Measurements from ENCODE around the gene MTARC2.

Gene MTARC2

DNA sequence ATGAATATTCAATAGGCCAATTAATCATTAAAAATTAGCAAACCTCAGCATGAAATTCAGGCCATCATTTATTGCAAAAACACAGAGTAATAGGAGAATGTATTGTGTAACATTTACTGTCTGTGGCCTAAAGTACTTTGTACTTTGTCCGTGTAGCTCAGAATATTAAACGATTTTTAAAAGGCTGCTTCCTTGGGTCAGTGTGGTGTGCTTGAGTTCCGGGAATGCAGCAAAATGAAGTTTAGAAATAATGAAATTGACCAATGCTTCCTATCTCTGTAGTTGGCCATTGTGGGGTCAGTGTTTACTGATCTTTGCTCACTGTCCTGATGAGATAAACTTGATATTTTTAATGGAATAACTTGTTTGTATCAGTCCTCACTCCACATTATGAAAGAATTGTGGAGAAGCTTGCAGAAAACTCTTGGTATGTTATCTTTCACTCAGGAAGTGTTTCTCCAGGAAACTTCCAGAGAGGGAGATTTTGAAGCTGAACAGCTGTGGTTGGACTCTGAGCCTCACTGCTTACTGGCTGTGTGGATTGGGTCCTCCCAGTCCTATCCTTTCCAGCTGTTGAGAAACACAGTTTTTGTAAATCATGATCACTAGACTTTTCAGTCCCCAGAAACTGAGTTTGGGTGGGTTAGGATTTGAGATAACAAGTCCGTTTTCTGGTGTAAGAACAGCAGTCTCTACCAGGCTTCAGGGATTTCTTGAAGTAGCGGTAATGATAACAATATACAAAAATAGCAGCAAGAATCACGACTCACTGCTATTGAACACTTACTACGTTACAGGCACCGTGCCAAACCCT is 19.4 kb downstream of the MTARC2 start:
- no peak for DNase-seq (ENCODE audit: low read depth in 1 of 2, low spot score in 1 of 2)

DNA sequence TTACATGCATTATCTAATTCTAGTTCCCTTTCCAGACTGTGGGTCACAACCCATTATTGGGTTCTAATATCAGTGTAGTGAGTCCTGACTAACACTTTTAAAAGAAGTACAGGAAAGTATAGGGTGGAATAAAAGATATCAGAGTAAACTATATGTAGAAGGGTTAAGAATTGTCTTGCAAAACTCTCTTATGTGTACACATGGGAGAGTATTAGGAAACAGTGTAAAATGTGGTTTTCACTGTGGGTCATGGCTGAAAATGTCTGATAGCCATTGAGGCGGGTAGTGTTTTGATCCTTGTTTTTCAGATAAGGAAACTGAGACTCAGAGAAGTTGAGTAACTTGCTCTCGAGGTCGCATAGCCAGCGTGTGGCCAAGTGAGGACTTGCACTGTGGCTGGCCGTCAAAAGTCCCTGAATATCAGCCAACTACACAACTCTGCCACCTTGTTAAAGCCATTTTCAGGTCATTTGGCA is 20.0 kb downstream of the MTARC2 start:
- DNase-seq (ENCODE audit: low read depth in 1 of 2, low spot score in 1 of 2): no peak

DNA sequence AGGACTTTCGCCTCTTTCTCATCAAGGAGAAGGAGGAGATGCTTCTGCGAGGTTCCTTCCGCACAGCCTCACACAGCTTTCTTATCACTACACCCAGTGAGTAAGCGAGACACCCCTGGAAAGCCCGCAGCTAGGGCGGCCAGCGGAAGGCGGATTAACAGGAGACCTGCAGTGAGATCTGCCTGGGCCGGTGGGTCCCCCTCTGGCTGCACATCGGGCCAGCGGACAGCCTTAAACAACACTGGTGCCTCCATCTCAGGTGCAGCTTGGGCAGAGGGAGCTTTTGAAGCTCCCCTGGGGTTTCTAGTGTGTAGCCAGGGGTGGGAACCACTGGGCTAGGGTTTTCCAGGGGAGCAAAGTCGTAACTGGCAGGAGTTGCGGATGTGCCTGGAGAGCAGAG is 21.1 kb downstream of the MTARC2 start:
- DNase-seq (ENCODE audit: low read depth in 1 of 2, low spot score in 1 of 2): no peak

DNA sequence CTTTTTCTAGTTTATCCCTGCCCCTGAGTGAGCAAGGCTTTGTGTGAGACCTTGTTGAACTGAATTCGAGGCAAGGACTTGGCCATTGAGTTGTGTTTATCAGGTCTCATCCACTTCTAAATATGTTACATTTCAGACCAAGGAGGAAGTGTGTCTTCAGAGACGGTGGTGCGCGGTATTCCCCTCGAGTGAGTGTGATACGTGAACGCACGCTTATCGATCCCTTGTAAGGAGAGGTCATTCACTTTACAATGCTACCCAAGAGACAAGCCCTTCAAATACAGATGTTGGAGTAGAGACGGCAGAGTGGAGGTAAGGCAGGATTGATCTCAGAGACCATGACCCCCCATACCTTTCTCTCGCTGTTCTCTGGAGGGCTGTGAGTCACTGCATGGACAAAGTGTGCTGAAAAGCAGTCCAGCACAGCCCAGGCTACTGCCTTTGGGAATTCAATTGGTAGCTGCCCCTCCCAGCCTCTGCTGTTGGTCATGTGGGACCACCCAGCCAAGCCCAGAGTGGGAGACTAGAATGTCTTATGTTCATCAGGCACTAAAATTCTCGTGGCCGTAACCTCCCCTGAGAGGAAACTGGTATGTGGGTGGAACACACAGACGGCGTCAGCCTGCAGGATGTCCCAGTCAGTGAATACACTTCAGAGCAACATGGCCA is 22.3 kb downstream of the MTARC2 start:
- DNase-seq (ENCODE audit: low read depth in 1 of 2, low spot score in 1 of 2): no peak

DNA sequence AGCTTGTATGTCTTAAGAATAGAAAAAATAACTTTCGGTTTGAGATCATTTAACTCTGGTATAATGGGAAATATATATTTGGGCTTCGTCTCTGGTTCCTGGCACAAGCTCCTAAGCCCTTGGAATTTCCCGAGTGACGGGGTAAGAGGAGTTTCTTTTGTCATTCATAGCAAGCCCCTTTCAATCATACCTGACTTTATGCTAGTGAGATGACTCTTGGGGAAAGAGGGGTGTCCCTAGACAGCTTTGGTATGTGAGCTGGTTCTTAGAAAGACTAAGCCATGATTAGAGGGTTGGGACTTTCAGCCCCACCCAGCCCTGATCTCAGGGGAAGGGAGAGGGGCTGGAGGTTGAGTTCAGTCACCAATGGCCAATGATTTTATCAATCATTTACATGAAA is 24.7 kb downstream of the MTARC2 start:
- no peak for DNase-seq (ENCODE audit: low read depth in 1 of 2, low spot score in 1 of 2)

DNA sequence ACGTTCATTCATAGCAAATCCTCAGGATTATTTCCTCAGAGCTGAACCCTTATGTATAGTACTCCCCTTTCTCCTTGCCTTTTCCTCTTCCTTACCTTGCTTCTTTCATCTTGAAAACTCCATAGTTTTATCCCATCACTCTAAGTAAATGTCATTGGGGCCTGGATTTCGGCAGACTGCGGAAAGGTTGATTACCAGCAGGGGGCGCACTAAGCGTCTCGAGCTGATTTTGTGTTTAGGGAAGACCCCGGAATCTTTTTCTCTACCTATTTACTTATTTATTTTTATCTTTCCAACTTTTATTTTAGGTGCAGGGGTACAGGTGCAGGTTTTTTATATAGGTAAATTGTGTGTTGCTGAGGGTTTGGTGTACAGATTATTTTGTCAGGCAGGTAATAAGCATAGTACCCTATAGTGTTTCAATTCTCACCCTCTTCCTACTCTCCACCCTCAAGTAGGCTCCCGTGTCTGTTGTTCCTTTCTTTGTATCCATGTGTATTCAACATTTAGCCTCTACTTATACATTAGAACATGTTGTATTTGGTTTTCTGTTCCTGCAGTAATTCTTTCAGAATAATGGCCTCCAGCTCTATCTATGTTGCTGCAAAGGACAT is 27.2 kb downstream of the MTARC2 start:
- DNase-seq (ENCODE audit: low read depth in 1 of 2, low spot score in 1 of 2): peak in 1 of 2 donors; percentile 13

DNA sequence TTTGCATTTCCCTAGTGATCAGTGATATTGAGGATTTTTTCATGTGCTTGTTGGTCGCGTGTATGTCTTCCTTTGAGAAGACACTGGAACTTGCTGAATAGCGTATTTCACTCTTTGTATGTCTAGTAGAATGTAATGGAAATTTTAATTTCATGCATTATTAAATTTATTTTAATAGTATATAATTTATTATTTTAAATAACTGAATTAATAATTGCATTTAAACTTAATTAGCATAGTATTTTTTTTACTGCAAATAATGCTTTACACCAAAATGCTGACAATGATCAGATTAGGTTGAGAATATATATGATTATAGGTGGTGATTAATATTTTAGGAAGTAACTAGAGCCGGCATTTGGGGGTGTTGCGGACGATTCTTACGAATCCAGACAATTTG is 28.1 kb downstream of the MTARC2 start:
- no peak for DNase-seq (ENCODE audit: low read depth in 1 of 2, low spot score in 1 of 2)

DNA sequence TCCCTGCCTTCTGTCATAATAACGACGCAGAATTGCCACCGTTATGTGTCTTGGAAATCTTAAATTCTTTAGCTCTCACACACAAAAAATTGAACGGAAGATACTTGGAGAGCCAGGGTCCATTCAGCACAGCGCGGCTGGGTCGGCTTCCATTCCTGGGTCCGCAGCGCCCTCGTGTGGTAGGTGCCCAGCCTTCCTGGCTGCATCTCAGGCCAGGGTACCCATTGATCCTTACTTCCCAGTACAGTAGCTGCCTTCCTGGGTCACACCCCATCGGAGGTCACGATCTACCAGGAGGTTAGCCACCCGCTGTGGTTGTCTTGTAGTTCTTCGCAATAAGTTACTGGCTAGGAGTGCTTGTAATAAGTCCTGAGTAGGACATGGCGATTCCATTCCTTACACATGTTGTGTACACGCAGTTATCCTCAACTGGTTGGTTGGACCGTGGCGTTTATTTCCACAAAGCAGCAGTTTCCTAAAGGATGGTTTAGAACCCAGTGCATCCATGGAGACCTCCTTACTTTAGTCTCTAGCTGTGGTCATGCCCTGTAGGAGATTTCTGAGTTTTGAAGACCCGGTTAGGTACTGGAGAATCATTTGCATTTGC is 28.7 kb downstream of the MTARC2 start:
- peak in 1 of 2 donors; percentile 55 for DNase-seq (ENCODE audit: low read depth in 1 of 2, low spot score in 1 of 2)

DNA sequence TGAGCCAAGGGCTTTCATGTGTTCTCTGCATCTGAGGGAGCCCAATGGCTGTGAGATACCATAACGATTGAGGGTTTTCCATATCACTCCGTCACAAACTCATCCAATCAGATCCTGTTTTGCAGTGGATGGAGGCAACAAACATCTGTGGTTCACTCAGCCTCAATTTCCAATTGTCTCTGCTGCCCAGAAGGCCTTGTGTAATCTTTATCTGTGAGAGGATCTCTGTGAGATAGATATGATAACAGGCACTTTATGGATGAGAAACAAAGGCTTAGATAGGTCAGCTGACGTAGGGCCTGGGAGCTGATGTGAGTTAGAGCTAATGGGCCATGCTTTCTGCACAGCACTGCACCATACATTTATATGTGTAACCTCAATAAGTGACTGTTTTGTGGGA is 35.3 kb downstream of the MTARC2 start:
- DNase-seq (ENCODE audit: low read depth in 1 of 2, low spot score in 1 of 2): no peak

DNA sequence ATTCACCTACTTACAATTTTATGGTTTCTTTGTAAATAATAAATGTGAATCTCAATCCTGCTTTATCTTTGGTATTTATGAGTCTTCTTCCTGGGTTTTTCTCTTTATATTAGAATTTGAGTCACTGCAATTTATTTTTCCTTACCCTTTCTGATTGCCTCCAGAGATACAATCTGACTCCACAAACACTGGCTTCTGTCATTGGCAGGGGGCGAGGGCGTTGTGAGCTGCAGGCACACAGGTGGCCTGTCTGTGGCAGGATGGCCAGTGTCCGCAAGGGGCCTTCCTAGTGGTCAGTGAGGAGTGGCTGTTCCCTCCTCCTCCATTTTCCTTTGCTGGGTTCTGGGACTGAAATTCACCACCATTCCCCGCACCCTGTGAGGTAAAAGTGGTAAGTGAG is 36.6 kb downstream of the MTARC2 start:
- no peak for DNase-seq (ENCODE audit: low read depth in 1 of 2, low spot score in 1 of 2)

DNA sequence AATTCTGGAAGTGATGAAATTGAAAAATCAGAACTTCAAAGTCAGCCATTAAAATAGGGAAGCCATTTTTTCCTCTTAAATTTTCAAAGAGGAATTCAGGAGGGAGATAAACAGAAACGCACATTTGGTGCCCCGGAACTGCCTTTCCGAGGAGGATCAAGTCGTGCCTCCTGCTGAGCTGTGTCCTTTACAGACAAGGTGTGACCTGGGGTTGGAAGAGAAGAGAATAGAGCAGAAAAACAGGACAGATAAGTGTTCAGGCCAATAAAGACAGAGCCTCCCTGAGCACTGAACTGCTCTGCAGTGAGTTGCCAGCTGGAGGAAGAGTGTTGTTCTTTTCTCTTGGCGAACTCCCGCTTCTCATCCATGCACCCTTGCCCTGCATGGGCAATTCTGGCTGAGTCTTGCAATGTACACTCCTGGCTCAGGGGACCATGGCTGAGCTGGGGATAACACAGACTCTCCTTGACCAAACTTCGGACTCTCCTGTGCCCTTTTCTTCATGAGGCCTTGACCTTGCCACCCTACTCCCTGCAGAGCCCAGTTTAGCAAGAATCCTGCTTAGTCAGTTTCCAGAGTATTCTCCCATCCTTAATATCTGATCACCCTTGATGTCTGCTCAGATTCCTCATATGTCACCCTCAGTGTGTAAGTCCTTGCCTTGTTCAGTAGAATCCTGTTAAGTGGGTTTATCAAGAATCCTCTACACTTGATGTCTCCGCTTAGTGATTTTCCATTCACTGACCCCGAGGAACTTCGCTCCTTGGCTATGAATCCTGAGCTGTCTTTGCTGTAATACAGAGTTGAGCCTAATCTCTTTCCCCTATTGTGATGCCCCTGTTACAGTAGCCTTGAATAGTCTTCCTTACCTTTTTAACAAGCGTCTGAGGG is 37.3 kb downstream of the MTARC2 start:
- DNase-seq (ENCODE audit: low read depth in 1 of 2, low spot score in 1 of 2): no peak

DNA sequence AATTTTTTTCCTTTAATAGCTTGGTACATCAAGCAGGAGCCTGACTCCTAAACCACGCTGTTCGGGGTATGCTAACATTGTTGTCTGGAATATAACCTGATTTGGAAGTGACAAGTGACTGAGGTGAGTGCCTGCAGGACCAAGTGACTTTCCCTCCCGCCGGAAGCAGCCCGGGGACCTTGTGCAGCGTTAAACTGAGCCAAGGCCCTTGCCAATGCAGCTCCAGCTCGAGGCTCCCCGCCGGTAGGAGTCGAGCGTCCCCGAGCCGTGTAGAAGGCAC is 37.9 kb downstream of the MTARC2 start:
- no peak for DNase-seq (ENCODE audit: low read depth in 1 of 2, low spot score in 1 of 2)

DNA sequence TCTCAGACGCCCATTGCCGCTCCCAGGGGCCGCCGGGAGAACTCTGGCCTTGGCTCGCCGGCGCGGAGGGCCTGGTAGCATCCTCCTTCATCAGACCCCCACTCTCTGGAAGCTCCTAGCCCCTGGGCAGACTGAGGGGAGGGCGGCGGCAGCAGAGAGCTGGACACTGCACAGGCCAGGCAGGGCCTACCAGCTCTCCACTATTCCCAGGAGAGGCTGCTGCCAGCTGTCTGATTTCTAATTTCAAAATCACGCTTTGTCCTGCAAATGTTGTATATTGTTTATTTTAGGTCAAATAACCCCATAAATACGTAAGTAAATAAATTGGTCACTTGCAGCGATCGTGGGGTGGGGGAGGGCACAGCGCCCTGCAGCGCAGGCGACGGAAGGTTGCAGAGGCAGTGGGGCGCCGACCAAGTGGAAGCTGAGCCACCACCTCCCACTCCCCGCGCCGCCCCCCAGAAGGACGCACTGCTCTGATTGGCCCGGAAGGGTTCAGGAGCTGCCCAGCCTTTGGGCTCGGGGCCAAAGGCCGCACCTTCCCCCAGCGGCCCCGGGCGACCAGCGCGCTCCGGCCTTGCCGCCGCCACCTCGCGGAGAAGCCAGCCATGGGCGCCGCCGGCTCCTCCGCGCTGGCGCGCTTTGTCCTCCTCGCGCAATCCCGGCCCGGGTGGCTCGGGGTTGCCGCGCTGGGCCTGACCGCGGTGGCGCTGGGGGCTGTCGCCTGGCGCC is 38.4 kb downstream of the MTARC2 start, which contains the start of gene MTARC1:
Gene MTARC1, plus strand, starts transcription at position 577 of the 732 bp plus-strand sequence. Its CDS starts 32 bp downstream, at position 609.
- no peak for DNase-seq (ENCODE audit: low read depth in 1 of 2, low spot score in 1 of 2)

DNA sequence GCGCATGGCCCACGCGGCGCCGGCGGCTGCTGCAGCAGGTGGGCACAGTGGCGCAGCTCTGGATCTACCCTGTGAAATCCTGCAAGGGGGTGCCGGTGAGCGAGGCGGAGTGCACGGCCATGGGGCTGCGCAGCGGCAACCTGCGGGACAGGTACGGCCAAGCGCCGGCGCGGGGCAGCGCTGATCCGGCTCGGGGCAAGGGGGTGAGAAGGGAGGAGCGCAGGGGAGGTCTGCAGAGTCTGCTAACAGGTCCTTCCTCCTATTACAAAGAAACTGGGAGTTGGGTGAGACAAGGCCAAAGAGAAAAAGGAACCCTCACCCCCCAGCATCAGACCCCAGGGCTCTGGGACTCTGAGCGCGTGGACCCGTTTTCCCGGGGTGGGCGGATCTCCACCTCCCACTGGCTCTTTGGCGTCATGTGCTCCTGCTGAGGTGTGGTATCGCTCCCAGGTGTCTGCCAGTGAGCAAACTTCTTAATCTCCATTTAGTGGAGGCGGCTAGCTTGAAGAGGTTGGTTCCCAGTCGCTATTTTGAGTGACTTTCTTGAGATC is 39.0 kb downstream of the MTARC2 start:
- DNase-seq (ENCODE audit: low read depth in 1 of 2, low spot score in 1 of 2): no peak

DNA sequence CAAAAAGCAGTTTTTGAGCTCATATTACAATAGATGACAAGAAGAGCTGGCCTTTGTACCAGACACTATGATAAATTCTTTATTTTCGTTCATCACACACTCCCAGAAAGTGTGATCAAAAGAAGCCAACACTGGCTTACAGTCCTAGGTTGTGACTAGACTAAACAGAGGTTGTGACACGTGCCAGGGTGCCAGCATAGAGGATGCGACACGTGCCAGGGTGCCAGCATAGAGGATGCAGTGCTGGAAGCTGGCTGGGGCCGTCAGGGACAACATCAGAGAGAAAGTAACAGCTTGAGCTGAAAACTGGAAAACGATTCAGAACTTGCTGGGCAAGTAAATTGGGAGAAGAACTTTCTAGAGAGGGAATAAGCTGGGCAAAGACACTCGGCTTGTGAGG is 40.8 kb downstream of the MTARC2 start:
- no peak for DNase-seq (ENCODE audit: low read depth in 1 of 2, low spot score in 1 of 2)

DNA sequence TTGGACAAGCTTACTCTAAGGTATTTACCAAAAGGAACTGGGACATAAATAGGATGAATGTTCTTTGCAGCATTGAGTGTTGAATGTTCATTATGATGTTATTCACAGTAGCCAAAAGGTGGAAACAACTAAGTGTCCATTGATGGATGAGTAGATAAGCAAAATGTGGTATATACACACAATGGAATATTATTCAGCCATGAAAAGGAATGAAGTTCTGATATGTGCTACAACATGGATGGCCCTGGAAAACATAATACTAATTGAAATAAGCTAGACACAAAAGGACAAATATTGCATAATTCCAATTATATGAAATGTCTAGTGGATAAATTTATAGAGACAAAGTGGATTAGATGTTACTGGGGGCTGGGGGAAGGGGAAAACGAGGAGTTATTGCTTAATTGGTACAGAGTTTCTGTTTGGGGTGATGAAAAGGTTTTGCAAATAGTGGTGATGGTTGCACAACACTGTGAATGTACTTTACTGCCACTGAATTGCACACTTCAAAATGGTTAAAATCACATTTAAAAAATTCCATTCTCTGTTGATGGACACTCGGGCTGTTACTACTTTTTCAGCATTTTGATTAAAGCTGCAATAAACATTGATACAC is 41.5 kb downstream of the MTARC2 start:
- no peak for DNase-seq (ENCODE audit: low read depth in 1 of 2, low spot score in 1 of 2)

DNA sequence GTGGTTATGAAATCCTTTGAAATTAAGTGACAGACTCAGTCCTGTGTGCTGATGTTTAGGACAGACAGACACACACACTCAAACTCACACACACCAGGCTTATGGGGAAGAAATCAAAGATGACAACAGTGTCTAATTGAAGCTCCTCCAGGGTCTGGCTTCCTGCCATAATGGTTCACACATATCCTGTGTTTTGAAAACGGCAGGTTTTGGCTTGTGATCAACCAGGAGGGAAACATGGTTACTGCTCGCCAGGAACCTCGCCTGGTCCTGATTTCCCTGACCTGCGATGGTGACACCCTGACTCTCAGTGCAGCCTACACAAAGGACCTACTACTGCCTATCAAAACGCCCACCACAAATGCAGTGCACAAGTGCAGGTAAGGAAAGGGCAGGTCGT is 43.2 kb downstream of the MTARC2 start:
- DNase-seq (ENCODE audit: low read depth in 1 of 2, low spot score in 1 of 2): no peak

DNA sequence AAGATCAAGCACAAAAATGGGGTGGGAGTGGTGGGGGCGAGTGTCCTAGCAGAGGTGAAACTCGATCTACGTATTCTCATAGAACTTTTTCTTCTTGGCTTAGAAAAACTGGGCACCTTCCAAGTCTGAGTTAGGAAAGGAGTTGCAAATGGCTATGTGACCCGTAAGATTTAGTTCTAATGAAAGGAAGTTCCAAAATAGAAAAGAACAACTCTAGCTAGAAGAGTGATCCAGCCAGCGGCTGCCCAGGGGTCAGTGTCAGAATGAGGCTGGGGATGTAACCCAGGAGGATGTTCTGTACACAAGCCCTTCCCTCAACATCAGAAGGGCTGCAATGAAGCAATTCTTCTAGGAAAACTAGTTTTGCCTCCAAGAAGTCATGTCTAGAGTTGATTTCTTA is 43.8 kb downstream of the MTARC2 start:
- DNase-seq (ENCODE audit: low read depth in 1 of 2, low spot score in 1 of 2): no peak

DNA sequence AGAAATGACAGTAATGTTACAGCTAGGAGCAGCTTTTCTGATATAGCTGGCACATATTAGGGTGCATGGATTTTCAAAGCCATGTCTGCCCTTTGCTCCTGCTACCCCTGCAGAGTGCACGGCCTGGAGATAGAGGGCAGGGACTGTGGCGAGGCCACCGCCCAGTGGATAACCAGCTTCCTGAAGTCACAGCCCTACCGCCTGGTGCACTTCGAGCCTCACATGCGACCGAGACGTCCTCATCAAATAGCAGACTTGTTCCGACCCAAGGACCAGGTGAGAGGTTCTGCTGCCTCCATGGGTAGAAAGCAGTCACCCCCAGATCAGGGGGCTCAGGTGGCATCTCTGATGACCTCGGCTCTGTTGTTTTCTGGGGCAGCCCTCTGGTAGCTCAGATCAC is 48.4 kb downstream of the MTARC2 start:
- DNase-seq (ENCODE audit: low read depth in 1 of 2, low spot score in 1 of 2): no peak

DNA sequence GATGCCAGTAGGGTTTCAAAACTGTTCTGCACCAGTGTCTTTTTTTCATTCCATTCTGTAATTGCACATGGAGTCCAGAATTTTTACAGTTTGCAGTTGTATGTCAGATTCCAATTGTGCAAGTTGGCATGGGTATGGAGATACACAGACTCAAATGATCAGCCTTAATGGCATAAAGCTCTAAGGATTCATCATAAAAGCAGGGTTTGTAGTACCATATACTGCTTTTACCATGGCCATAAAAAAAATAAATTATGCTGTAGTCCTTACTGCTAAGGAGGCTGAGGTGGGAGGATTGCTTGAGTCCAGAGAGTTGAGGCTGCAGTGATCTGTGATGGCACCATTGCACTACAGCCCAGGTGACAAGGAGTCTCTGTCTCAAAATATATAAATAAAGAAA is 48.9 kb downstream of the MTARC2 start:
- no peak for DNase-seq (ENCODE audit: low read depth in 1 of 2, low spot score in 1 of 2)
